Dermis blood vessel endothelial cell (primary cell): Measurements from ENCODE around the gene SH2B3. TPM values are rescaled to one million over a fixed set of nuclear protein-coding genes. Genes with fewer than 3 reads are reported as not detected.
"Not testable (repeated sequence)": the region's sequence is repeated elsewhere in the genome, so short reads cannot be mapped to it uniquely, and the experiment has no call there.

Experiments used
- DNase-seq: peaks from one replicate; pipeline ENCODE4 v3.0.0; 2010
- total RNA-seq: library from RNA; depleted of rRNA; stranded (reverse); fragments of >200 nt; gene quantifications from 2 replicates; pipeline ENCODE4 v1.2.3, GENCODE V29; 2014

SH2B3 gene
- 93.6 and 111 TPM in 2 replicates for total RNA-seq

GRCh38 chr12:111405859-111406473 lies at the start of gene SH2B3:
Gene SH2B3, plus strand, starts transcription at chr12:111405923. Its CDS starts 12,223 bp downstream, at chr12:111418146.
- peak; percentile 77 for DNase-seq

GRCh38 chr12:111359231-111359913 lies 46.4 kb upstream of the SH2B3 start:
- DNase-seq: no peak

- DNase-seq: no peak
These were observed 45.8 kb upstream of the SH2B3 start for GRCh38 chr12:111359914-111360276.

GRCh38 chr12:111360325-111360930 lies 45.3 kb upstream of the SH2B3 start:
- no peak for DNase-seq

- DNase-seq: no peak
These were observed 44.5 kb upstream of the SH2B3 start for GRCh38 chr12:111361073-111361716.

GRCh38 chr12:111361717-111362576 lies 43.8 kb upstream of the SH2B3 start:
- DNase-seq: no peak

- no peak for DNase-seq
These were observed 42.8 kb upstream of the SH2B3 start for GRCh38 chr12:111362687-111363475.

GRCh38 chr12:111363578-111363977 lies 42.1 kb upstream of the SH2B3 start:
- DNase-seq: peak; percentile 71

- DNase-seq: no peak
These were observed 39.6 kb upstream of the SH2B3 start for GRCh38 chr12:111366075-111366474.

- no peak for DNase-seq
These were observed 39.1 kb upstream of the SH2B3 start for GRCh38 chr12:111366583-111366982.

- DNase-seq: peak; percentile 63
These were observed 38.0 kb upstream of the SH2B3 start for GRCh38 chr12:111367661-111368221.

- DNase-seq: peak; percentile 12
These were observed 37.4 kb upstream of the SH2B3 start for GRCh38 chr12:111368291-111368787.

GRCh38 chr12:111368788-111369495 lies 36.8 kb upstream of the SH2B3 start, which contains the start of gene PHETA1:
Gene PHETA1, minus strand, starts transcription at chr12:111369095. Its CDS starts 5,668 bp downstream, at chr12:111363427.
- DNase-seq: peak; percentile 93

GRCh38 chr12:111369496-111370220 lies 36.1 kb upstream of the SH2B3 start:
- DNase-seq: peak; percentile 22

- DNase-seq: not testable (repeated sequence)
These were observed 32.5 kb upstream of the SH2B3 start for GRCh38 chr12:111373231-111373630.

- no peak for DNase-seq
These were observed 28.3 kb upstream of the SH2B3 start for GRCh38 chr12:111377440-111377839.

GRCh38 chr12:111379942-111380554 lies 25.7 kb upstream of the SH2B3 start:
- DNase-seq: no peak

GRCh38 chr12:111384596-111384995 lies 21.1 kb upstream of the SH2B3 start:
- no peak for DNase-seq

- peak; percentile 42 for DNase-seq
These were observed 18.8 kb upstream of the SH2B3 start for GRCh38 chr12:111386885-111387284.
